Left lung (tissue), 10 donors: Measurements from ENCODE around the gene RBMS3. TPM values are rescaled to one million over a fixed set of nuclear protein-coding genes. Genes with fewer than 3 reads are reported as not detected.

Experiments used
- ATAC-seq: fragments of 200-7000 bp; cut with Tn5 transposase; one replicate; pipeline ENCODE4 v1.9.1; 2020; ENCODE audit warnings: moderate library complexity
- DNase-seq, 4 donors: peaks; one replicate each; pipeline ENCODE4 v3.0.0-alpha.2; 2013 to 2020
- H3K27ac ChIP-seq, 2 donors: fragments of 200-600 bp; sonication (generic) in 1 of 2; one replicate each; pipeline versions ENCODE4 v1.5.0 to v1.8.0; 2020 to 2021
- H3K27me3 ChIP-seq, 2 donors: fragments of 200-600 bp; sonication (generic) in 1 of 2; one replicate each; pipeline versions ENCODE4 v1.5.0 to v1.8.0; 2020 to 2021
- H3K36me3 ChIP-seq, 2 donors: fragments of 200-600 bp; sonication (generic) in 1 of 2; one replicate each; pipeline versions ENCODE4 v1.5.0 to v1.8.0; 2020 to 2021
- H3K4me1 ChIP-seq, 2 donors: fragments of 200-600 bp; one replicate each; pipeline ENCODE4 v1.8.0; 2021
- H3K4me3 ChIP-seq, 2 donors: fragments of 200-600 bp; sonication (generic) in 1 of 2; one replicate each; pipeline versions ENCODE4 v1.5.0 to v1.8.0; 2020 to 2021; ENCODE audit warnings: mild to moderate bottlenecking in 1 of 2
- H3K9me3 ChIP-seq, 2 donors: fragments of 200-600 bp; sonication (generic) in 1 of 2; one replicate each; pipeline versions ENCODE4 v1.5.0 to v1.8.0; 2020 to 2021
- CTCF ChIP-seq, 2 donors: fragments of 200-600 bp; sonication (generic) in 1 of 2; IDR thresholded peaks; one replicate each; pipeline versions ENCODE4 v1.5.0 to v1.8.0; 2021; ENCODE audit warnings: antibody characterized with exemption in 2 of 2
- intact Hi-C, 2 donors: fragments of 100-400 bp; cut with DNase I; formaldehyde crosslinking; loops; one replicate each; pipeline versions ENCODE4 v1.11.2 to v1.14.2; 2022
- polyA plus RNA-seq, 6 donors: library from polyadenylated mRNA; unstranded; fragments of 120-200 nt; gene quantifications; one replicate each; pipeline ENCODE4 v1.2.1, GENCODE V29; 2013; ENCODE audit not compliant: insufficient read length in 6 of 6
- total RNA-seq, 2 donors: library from RNA; stranded (reverse); fragmentation: NEBNext Ultra II Directional; extraction: Animal tissue kit (Norgen Biotek cat#: 25700); gene quantifications; one replicate each; pipeline ENCODE4 v1.2.1, GENCODE V29; 2021
- donor health status: DM: no; HTN: yes; CAD: no.
- donor health status: DM: no; HTN: no; CAD: no.

The RBMS3 gene
- total and polyA plus RNA-seq, 8 donors, result 27.1 to 51.6 (median 37.6) TPM

- no peak for DNase-seq
- Histone ChIP-seq H3K4me3 (no peak overlapping the region), H3K4me1 (no peaks in the 10 kb centered on the region), H3K36me3 (no peaks in the 10 kb centered on the region), H3K27me3 (no peaks in the 10 kb centered on the region), H3K27ac (no peak overlapping the region), H3K9me3 (no peaks in the 10 kb centered on the region)
- ATAC-seq, result no peak
- no peak for TF ChIP-seq CTCF (IDR thresholded peaks at IDR 0.05)
- intact Hi-C loops, result no loop called here
Observed at GRCh38 chr3:29609328-29609811, 328.5 kb downstream of the RBMS3 start.

DNA sequence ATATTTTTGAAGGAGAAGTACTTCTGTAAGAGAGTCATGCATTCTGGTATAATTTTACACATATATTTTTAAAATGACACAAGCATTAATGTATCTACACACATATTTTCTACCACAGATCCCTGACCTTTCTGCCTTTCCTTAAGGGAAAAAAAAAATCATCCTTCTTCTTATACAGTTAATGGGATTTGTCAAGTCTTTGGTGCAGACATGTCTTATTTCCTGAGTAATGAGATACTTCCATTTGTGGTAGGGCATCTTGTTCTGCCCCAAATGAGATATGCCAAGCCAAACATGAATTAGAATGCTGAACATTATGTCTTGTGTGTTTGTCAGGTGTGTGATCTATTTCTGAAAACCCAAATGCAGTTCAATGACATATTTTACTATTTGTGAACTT is 329.9 kb downstream of the RBMS3 start:
- ATAC-seq (no peak), DNase-seq (no peak)
- Histone ChIP-seq H3K36me3 (no peaks in the 10 kb centered on the region), H3K27ac (no peak overlapping the region), H3K4me1 (no peaks in the 10 kb centered on the region), H3K9me3 (no peaks in the 10 kb centered on the region), H3K4me3 (no peak overlapping the region), H3K27me3 (no peaks in the 10 kb centered on the region)
- intact Hi-C loops, result no loop called here
- TF ChIP-seq CTCF (IDR thresholded peaks at IDR 0.05), result no peak

DNA sequence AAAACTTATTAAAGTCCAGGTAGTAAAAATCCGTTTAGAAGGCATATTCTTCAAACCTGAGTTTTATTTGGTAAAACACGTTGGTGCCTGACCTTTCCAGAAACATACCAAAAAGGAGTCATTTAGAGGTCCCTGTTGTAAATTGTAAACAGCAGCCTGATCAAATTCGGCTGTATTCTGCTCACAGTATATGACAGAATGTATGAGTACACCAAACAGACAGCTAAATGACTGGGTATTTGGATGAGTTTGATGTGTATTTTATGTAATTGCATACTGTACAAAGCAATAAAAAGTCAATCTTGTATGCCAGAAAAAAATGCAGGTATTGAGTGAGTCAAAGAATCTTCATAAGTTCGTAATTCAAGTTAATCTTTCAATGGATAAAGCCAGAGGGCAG is 330.4 kb downstream of the RBMS3 start:
- Histone ChIP-seq H3K27me3 (no peaks in the 10 kb centered on the region), H3K36me3 (no peaks in the 10 kb centered on the region), H3K4me1 (no peaks in the 10 kb centered on the region), H3K27ac (no peak overlapping the region), H3K9me3 (no peaks in the 10 kb centered on the region), H3K4me3 (no peak overlapping the region)
- ATAC-seq, result no peak
- intact Hi-C loops, result no loop called here
- DNase-seq, result no peak
- no peak for TF ChIP-seq CTCF (IDR thresholded peaks at IDR 0.05)

- no peak overlapping the region for H3K27ac ChIP-seq
- H3K27me3 ChIP-seq, result no peaks in the 10 kb centered on the region
- intact Hi-C loops, result no loop called here
- DNase-seq (no peak), ATAC-seq (no peak)
- no peak for TF ChIP-seq CTCF (IDR thresholded peaks at IDR 0.05)
- no peaks in the 10 kb centered on the region for H3K9me3 ChIP-seq
- H3K4me1 ChIP-seq, result no peaks in the 10 kb centered on the region
- H3K4me3 ChIP-seq, result no peak overlapping the region
- no peaks in the 10 kb centered on the region for H3K36me3 ChIP-seq
Observed at GRCh38 chr3:29612536-29612935, 331.7 kb downstream of the RBMS3 start.

- Histone ChIP-seq H3K9me3 (no peaks in the 10 kb centered on the region), H3K4me3 (no peak overlapping the region), H3K27me3 (no peaks in the 10 kb centered on the region), H3K36me3 (no peaks in the 10 kb centered on the region), H3K27ac (no peak overlapping the region), H3K4me1 (peaks cover 0 to 8% of the 10 kb centered on the region in 2 donors)
- ATAC-seq, result no peak
- intact Hi-C loops, result no loop called here
- no peak for TF ChIP-seq CTCF (IDR thresholded peaks at IDR 0.05)
- DNase-seq, result no peak
Observed at GRCh38 chr3:29614954-29615353, 334.1 kb downstream of the RBMS3 start.
